NCI-H128 (cell line): ENCODE data around the gene PPP1R26.
"Not testable (repeated sequence)": the region's sequence is repeated elsewhere in the genome, so short reads cannot be mapped to it uniquely, and the experiment has no call there.

Experiments
- DNase-seq: peaks from one replicate; lab custom pipeline; 2025; ENCODE audit not compliant: unreplicated experiment; lab: John Stamatoyannopoulos, UW

Gene PPP1R26

DNA sequence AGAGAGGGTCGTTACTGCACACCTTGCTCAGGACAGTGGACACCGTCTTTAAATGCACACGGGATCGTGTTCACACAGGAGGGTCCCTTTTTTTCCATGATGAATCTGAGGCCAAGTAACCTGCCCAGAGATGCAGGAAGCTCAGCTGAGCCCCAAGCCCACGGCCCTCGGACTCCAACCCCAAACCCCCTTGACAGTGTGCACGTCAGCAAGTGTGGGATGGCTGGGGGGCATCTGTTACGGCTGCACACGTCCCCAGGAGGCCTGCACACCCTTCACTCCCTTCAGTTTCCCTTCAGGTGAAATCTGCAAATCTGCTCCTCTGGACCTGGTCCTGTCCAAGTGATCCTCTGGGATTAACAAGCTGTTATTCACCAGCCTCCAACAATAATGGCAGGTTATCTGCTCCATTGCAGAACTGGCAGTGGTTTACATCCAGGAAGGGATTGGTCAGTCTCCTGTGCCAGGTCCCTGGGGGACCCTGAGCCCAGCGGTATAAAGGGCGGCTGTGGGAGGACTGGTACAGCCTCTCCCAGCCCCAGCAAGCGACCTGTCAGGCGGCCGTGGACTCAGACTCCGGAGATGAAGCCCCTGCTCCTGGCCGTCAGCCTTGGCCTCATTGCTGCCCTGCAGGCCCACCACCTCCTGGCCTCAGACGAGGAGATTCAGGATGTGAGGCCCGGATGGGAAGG is 41.5 kb downstream of the PPP1R26 start, which contains the start of gene LCN1:
Gene LCN1, plus strand, starts transcription at position 525 of the 692 bp plus-strand sequence. Its CDS starts 58 bp downstream, at position 583.
- DNase-seq, result no peak

GRCh38 chr9:135521608-135522095 is 42.1 kb downstream of the PPP1R26 start:
- no peak for DNase-seq

GRCh38 chr9:135522137-135522877 is 42.7 kb downstream of the PPP1R26 start:
- DNase-seq, result no peak

DNA sequence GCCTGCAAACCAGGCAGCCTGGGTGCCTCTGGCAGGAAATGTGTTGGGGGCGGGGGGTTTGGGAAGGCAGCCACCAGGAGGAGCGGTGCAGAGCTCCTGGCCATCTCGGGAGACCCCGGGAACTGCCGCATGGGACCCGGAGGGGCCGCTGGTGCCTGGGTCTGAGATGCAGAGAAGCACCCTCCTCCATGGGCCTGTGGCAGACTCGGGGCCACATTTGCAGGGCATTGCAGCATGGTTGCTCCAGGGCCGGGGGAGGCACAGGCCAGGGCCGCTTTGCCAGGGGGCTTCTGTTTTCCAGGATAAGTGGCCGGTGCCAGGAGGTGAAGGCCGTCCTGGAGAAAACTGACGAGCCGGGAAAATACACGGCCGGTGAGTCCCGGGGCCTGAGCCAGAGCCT is 43.3 kb downstream of the PPP1R26 start:
- no peak for DNase-seq

- DNase-seq, result no peak
Observed at GRCh38 chr9:135523521-135524129, 44.0 kb downstream of the PPP1R26 start.

GRCh38 chr9:135524130-135524861 is 44.7 kb downstream of the PPP1R26 start:
- no peak for DNase-seq

GRCh38 chr9:135525241-135526088 is 45.9 kb downstream of the PPP1R26 start:
- no peak for DNase-seq

- no peak for DNase-seq
Observed at GRCh38 chr9:135526089-135526729, 46.6 kb downstream of the PPP1R26 start.

GRCh38 chr9:135526730-135527571 is 47.4 kb downstream of the PPP1R26 start:
- DNase-seq, result no peak

- DNase-seq, result not testable (repeated sequence)
Observed at GRCh38 chr9:135528842-135529435, 49.4 kb downstream of the PPP1R26 start.

GRCh38 chr9:135530146-135530545 is 50.6 kb downstream of the PPP1R26 start:
- DNase-seq, result no peak

DNA sequence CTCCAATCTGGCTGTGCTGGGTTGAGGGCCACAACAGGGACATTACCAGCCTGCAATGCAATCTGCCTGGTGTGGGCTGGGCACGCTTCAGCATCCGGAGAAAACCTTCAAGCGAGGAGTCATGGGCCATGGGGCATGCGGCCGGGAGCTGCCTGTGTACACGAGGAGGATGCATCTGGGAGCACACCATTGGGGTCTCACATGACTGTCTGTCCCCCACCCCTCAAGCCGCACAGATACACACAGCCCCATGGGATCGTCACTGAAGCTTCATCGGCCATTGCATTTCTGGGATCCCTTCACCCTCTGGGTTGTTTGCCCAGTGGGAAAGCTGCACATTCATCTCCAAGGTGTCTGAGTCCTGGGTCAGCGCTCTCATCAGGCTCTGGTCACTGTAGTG is 51.5 kb downstream of the PPP1R26 start:
- DNase-seq, result no peak

DNA sequence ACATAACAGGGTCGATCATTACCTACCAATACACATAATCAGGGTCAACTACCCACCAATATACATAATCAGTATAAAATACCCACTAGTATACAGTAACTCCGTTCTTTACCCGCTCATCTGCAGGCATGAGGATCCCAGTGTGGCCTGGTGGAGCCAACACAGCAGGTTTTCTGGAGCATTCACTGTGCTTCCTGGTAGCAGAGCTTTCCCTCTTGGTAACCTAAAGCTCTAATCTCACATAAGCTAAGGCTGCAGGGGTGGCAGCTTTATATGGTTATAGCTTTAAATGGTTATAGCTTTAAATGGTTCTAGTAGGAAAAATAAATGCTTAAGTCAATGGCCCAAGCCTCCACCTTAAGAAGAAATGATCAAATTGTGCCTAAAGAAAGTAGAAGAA is 53.5 kb downstream of the PPP1R26 start:
- DNase-seq, result no peak

DNA sequence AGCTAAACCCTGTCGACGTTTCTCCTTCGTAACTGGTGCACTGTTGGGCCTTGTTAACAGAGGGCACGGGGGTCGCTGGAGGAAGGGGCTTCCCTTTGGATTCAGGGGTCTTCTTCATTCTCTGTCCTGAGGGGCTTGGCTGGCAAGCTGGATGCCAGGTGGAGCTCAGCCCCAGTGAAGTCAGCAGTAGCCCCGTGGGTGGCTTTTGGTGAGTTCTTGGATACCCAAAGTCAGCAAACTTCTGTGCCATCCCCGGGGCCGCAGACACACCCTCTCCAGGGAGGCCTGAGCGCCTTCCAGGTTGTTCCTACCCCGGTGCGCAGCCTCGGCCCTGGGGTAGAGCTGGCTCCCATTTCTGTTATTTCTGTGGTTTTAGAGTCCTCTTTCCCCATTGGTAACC is 54.1 kb downstream of the PPP1R26 start:
- no peak for DNase-seq

GRCh38 chr9:135534192-135534711 is 54.7 kb downstream of the PPP1R26 start:
- not testable (repeated sequence) for DNase-seq

GRCh38 chr9:135534826-135535225 is 55.2 kb downstream of the PPP1R26 start:
- DNase-seq, result not testable (repeated sequence)

DNA sequence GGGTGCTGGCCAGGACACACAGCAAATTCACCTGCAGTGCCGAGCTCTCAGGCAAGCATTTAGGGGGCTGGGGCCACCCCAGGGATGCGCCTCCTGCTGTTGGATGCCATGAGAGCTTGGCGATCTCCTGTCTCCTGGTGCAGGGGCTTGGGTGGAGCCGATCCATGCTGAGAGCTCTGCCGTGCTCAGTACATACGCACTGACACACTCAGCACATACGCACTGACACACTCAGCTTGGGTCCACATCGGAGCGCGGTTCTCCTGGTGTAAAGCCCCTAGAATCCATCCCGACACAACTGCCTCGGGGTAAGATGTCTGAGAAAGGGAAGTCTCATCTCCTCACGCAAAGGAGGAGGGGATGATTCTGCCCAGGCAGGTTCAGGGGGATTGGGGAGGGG is 56.0 kb downstream of the PPP1R26 start:
- not testable (repeated sequence) for DNase-seq

DNA sequence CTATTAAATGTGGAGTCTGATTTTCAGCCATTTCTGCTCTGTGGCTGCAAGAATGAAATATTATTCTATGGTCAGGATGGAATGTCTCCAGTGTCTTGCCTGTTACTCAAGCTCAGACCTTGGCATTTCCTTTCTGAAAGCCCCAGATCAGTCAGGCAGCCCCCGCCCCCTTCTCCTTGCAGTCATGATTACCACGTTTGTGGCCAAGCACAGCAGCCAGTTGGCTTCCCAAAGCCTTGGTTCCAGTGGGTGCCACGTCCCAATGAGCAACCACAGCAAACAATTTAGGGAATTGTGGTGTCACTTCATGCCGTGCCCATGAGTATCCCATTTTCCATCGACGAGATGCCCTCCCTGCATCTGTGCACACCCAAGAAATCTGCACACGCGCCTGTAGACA is 56.6 kb downstream of the PPP1R26 start:
- DNase-seq, result no peak
